Endothelial cell of umbilical vein (primary cell): Measurements from ENCODE around the gene PCP4L1.

Experiments used
- CTCF ChIP-seq, 2 donors: IDR thresholded peaks; 1 replicate in 1 of 2; 2 replicates in 1 of 2; pipeline ENCODE4 v1.5.1; 2011; ENCODE audit warnings: low read length in 2 of 2, mild to moderate bottlenecking in 2 of 2, moderate library complexity in 2 of 2, control low read depth in 1 of 2, inconsistent platforms in 1 of 2, low read depth in 1 of 2; ENCODE audit not compliant: insufficient read depth in 1 of 2; ENCODE audit errors: extremely low read depth in 1 of 2
- EZH2 ChIP-seq: IDR thresholded peaks from 2 replicates; pipeline ENCODE4 v1.6.1; 2012; ENCODE audit warnings: borderline replicate concordance, low read depth, mild to moderate bottlenecking, moderate library complexity, low read length, inconsistent platforms; ENCODE audit not compliant: severe bottlenecking
- FOS ChIP-seq: IDR thresholded peaks from 2 replicates; pipeline ENCODE4 v1.6.1; 2011; ENCODE audit warnings: mild to moderate bottlenecking, low read length, moderate library complexity, borderline replicate concordance; ENCODE audit not compliant: insufficient read depth
- GATA2 ChIP-seq: IDR thresholded peaks from 2 replicates; pipeline ENCODE4 v1.7.0; 2011; ENCODE audit warnings: low read depth, mild to moderate bottlenecking, moderate library complexity, mixed read lengths, low read length; ENCODE audit not compliant: insufficient read length, insufficient read depth
- JUN ChIP-seq: IDR thresholded peaks from 2 replicates; pipeline ENCODE4 v1.6.1; 2011; ENCODE audit warnings: borderline replicate concordance, low read depth; ENCODE audit not compliant: insufficient read length, insufficient read depth
- MAX ChIP-seq: IDR thresholded peaks from 2 replicates; pipeline ENCODE4 v1.6.1; 2011; ENCODE audit not compliant: insufficient read depth, insufficient read length
- MYC ChIP-seq: IDR thresholded peaks from one replicate; pipeline ENCODE4 v1.6.1; 2011; ENCODE audit warnings: mild to moderate bottlenecking, low read depth, low read length
- POLR2A ChIP-seq: IDR thresholded peaks from 2 replicates; pipeline ENCODE4 v1.6.1; 2012; ENCODE audit warnings: low read depth, mild to moderate bottlenecking, control low read depth, low read length
- POLR2AphosphoS5 ChIP-seq: IDR thresholded peaks from 2 replicates; pipeline ENCODE4 v1.6.1; 2012; ENCODE audit warnings: low read depth, mild to moderate bottlenecking, control low read depth, low read length, moderate library complexity; ENCODE audit not compliant: insufficient read depth

GRCh38 chr1:161299347-161299746 lies 40.8 kb downstream of the PCP4L1 start:
- TF ChIP-seq POLR2A = no peak
- no peak for TF ChIP-seq CTCF (IDR thresholded peaks at IDR 0.05; ENCODE audit: extremely low read depth in 1 of 2, insufficient read depth in 1 of 2, low read depth in 1 of 2, low read length in 2 of 2)
- no peak for TF ChIP-seq EZH2
- no peak for TF ChIP-seq POLR2AphosphoS5
- TF ChIP-seq JUN = no peak
- TF ChIP-seq MAX = no peak
- TF ChIP-seq MYC = no peak
- no peak for TF ChIP-seq FOS
- no peak for TF ChIP-seq GATA2
